ENCODE measurements around the gene NT5DC2.

The NT5DC2 gene

DNA sequence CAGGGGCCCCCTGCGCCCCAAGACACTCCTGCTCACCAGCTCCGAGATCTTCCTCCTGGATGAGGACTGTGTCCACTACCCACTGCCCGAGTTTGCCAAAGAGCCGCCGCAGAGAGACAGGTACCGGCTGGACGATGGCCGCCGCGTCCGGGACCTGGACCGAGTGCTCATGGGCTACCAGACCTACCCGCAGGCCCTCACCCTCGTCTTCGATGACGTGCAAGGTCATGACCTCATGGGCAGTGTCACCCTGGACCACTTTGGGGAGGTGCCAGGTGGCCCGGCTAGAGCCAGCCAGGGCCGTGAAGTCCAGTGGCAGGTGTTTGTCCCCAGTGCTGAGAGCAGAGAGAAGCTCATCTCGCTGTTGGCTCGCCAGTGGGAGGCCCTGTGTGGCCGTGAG lies 41.6 kb downstream of the NT5DC2 start:
- TF ChIP-seq, protein P1, sequence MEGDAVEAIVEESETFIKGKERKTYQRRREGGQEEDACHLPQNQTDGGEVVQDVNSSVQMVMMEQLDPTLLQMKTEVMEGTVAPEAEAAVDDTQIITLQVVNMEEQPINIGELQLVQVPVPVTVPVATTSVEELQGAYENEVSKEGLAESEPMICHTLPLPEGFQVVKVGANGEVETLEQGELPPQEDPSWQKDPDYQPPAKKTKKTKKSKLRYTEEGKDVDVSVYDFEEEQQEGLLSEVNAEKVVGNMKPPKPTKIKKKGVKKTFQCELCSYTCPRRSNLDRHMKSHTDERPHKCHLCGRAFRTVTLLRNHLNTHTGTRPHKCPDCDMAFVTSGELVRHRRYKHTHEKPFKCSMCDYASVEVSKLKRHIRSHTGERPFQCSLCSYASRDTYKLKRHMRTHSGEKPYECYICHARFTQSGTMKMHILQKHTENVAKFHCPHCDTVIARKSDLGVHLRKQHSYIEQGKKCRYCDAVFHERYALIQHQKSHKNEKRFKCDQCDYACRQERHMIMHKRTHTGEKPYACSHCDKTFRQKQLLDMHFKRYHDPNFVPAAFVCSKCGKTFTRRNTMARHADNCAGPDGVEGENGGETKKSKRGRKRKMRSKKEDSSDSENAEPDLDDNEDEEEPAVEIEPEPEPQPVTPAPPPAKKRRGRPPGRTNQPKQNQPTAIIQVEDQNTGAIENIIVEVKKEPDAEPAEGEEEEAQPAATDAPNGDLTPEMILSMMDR (conservative IDR thresholded peaks at IDR 0.05): no peak
- no peak overlapping the region for H3K27ac ChIP-seq

DNA sequence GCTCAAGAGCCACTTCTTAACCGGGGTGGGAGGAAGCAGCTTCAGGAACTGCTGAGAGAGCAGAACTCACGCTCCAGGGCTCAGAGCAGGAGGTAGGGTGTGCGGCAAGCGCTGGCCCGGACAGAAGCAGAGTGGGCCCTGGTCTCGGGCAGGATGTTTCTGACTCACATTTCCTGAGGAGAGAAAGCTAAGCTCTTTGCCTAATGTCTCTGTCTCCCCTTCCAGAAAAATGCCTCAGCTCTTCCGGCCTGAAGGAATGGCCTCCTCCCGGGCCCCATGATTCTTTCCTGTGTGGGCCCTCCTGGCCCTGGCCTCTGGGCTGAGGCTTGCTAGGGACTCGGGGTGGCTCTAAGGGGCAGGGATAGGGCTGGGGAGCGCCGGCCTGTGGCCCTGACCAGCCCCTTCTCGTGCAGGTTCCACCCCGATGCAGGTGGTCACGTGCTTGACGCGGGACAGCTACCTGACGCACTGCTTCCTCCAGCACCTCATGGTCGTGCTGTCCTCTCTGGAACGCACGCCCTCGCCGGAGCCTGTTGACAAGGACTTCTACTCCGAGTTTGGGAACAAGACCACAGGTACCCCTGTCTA lies 42.6 kb downstream of the NT5DC2 start:
- TF ChIP-seq, protein P1 (conservative IDR thresholded peaks at IDR 0.05): no peak
- no peak overlapping the region for H3K27ac ChIP-seq

DNA sequence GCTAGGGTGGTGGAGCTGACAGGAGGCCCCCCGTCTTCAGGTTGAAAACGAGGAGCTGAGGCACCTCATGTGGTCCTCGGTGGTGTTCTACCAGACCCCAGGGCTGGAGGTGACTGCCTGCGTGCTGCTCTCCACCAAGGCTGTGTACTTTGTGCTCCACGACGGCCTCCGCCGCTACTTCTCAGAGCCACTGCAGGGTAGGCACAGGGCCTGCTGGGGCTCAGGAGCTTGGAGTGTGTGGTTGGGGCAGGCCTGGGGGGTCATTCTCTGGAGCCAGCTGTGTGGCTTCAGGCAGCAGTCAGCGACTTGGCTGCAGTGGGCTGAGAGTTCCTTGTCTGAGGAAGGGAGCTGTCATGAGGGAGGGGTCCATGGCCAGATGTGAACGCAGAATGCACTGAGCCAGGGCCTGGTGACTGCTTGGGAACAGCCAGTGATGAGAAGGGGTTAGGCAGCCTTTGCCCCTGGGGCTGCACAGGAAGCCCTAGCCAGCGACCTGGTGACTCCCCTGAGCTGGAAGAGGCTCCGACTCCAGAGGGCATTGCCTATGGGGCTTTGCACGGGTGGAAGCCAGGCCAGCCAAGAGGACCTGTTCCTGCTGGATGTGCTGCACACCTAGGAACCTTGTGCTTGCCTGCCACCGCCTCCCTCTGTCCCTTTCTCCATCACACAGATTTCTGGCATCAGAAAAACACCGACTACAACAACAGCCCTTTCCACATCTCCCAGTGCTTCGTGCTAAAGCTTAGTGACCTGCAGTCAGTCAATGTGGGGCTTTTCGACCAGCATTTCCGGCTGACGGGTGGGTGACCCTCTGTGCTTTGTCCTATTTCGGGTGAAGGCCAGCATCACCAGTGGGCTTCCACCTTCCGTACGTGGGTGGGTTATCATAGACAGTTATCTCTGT lies 43.4 kb downstream of the NT5DC2 start:
- TF ChIP-seq, protein P1 (conservative IDR thresholded peaks at IDR 0.05): no peak
- no peak overlapping the region for H3K27ac ChIP-seq

DNA sequence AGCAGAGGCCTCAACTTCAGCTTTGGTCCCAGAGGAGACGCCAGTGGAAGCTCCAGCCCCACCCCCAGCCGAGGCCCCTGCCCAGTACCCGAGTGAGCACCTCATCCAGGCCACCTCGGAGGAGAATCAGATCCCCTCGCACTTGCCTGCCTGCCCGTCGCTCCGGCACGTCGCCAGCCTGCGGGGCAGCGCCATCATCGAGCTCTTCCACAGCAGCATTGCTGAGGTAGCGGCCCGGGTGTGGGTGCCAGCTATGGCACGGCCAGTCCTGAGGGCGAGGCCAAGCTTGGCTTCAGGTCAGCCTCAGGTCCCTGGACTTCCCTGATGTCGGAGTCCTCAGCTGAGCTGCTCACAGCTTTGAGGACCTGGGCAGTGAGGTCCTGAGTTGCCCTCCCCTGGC lies 44.2 kb downstream of the NT5DC2 start:
- TF ChIP-seq, protein P1 (conservative IDR thresholded peaks at IDR 0.05): no peak
- no peak overlapping the region for H3K27ac ChIP-seq

DNA sequence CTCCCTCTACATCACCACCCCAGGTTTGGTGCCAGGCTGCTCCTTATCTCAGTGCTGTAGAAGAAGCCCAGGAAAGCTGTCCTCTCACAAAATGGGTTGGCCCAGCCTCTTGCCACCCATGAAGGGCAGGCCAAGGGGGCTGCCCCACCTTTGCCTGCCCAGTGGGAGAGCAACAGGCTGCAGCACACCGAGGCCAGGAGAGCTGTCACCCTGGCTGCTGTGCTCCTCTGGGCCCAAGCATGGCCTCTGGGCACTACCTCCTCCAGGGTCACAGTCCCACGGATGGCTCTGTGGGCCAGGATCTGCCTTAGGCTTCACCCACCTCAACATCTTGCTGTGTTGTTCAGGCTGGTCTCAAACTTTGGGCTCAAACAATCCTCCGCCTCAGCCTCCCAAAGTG lies 44.9 kb downstream of the NT5DC2 start:
- TF ChIP-seq, protein P1 (conservative IDR thresholded peaks at IDR 0.05): no peak
- no peak overlapping the region for H3K27ac ChIP-seq

DNA sequence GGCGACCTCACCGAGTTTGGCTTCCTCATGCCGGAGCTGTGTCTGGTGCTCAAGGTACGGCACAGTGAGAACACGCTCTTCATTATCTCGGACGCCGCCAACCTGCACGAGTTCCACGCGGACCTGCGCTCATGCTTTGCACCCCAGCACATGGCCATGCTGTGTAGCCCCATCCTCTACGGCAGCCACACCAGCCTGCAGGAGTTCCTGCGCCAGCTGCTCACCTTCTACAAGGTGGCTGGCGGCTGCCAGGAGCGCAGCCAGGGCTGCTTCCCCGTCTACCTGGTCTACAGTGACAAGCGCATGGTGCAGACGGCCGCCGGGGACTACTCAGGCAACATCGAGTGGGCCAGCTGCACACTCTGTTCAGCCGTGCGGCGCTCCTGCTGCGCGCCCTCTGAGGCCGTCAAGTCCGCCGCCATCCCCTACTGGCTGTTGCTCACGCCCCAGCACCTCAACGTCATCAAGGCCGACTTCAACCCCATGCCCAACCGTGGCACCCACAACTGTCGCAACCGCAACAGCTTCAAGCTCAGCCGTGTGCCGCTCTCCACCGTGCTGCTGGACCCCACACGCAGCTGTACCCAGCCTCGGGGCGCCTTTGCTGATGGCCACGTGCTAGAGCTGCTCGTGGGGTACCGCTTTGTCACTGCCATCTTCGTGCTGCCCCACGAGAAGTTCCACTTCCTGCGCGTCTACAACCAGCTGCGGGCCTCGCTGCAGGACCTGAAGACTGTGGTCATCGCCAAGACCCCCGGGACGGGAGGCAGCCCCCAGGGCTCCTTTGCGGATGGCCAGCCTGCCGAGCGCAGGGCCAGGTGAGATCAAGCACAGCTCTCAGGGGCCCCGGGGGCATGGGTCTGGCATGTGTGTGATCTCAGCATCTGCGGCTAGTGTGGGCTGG lies 45.6 kb downstream of the NT5DC2 start:
- TF ChIP-seq, protein P1 (conservative IDR thresholded peaks at IDR 0.05): no peak
- no peak overlapping the region for H3K27ac ChIP-seq

All from VCaP (cell line).